ENCODE data around the gene TLR1. TPM values are rescaled to one million over a fixed set of nuclear protein-coding genes. Genes with fewer than 3 reads are reported as not detected.

TLR1 gene
- total RNA-seq, 1 experiment from 2014 or later = 0.28 TPM

GRCh38 chr4:38842994-38843393 lies 38.4 kb upstream of the TLR1 start (continued):
- TF ChIP-seq AFF4 (CRISPR knock-in tag; IDR thresholded peaks at IDR 0.05; ENCODE audit: borderline replicate concordance) = no peak
- no peak for TF ChIP-seq CTCF (IDR thresholded peaks at IDR 0.05)
- TF ChIP-seq JAZF1 (CRISPR knock-in tag; IDR thresholded peaks at IDR 0.05) = no peak
- TF ChIP-seq ZNF232 (CRISPR knock-in tag; IDR thresholded peaks at IDR 0.05) = no peak
- no peak for TF ChIP-seq E2F1 (CRISPR knock-in tag; IDR thresholded peaks at IDR 0.05)
- no peak for TF ChIP-seq E2F4 (CRISPR knock-in tag; IDR thresholded peaks at IDR 0.05; ENCODE audit: borderline replicate concordance, low read depth)
- TF ChIP-seq USF2 (CRISPR knock-in tag; IDR thresholded peaks at IDR 0.05) = no peak
- no peak for TF ChIP-seq CBFB (CRISPR knock-in tag; IDR thresholded peaks at IDR 0.05; ENCODE audit: low read depth)
- TF ChIP-seq MXD4 (CRISPR knock-in tag; IDR thresholded peaks at IDR 0.05; ENCODE audit: borderline replicate concordance) = no peak
- TF ChIP-seq ZNF671 (CRISPR knock-in tag; IDR thresholded peaks at IDR 0.05) = no peak

GRCh38 chr4:38837849-38838248 lies 33.3 kb upstream of the TLR1 start:
- no peak overlapping the region for H3K4me3 Mint-ChIP-seq
- H3K27ac Mint-ChIP-seq = no peak overlapping the region
- H3K4me1 Mint-ChIP-seq = peaks cover 10% of the 10 kb centered on the region
- peaks cover 16% of the 10 kb centered on the region for H3K9me3 Mint-ChIP-seq
- ATAC-seq = no peak
- POLR2A ChIA-PET = no interaction called here
- H3K27me3 Mint-ChIP-seq (ENCODE audit: low read depth) = no peaks in the 10 kb centered on the region
- CTCF ChIA-PET = no interaction called here
- DNase-seq (ENCODE audit: low spot score) = no peak
- no peaks in the 10 kb centered on the region for H3K36me3 Mint-ChIP-seq
- TF ChIP-seq TEAD1 (CRISPR knock-in tag; IDR thresholded peaks at IDR 0.05) (no peak), TEAD4 (CRISPR knock-in tag; IDR thresholded peaks at IDR 0.05) (no peak), E2F1 (CRISPR knock-in tag; IDR thresholded peaks at IDR 0.05) (no peak), ZNF532 (CRISPR knock-in tag; IDR thresholded peaks at IDR 0.05; ENCODE audit: borderline replicate concordance) (no peak), CBFB (CRISPR knock-in tag; IDR thresholded peaks at IDR 0.05; ENCODE audit: low read depth) (no peak), KAT7 (CRISPR knock-in tag; IDR thresholded peaks at IDR 0.05; ENCODE audit: borderline replicate concordance) (no peak), ATF1 (CRISPR knock-in tag; IDR thresholded peaks at IDR 0.05) (no peak), ZNF317 (CRISPR knock-in tag; IDR thresholded peaks at IDR 0.05; ENCODE audit: borderline replicate concordance, low read depth) (no peak), ZNF425 (CRISPR knock-in tag; conservative IDR thresholded peaks at IDR 0.05) (no peak), ZBTB43 (CRISPR knock-in tag; IDR thresholded peaks at IDR 0.05) (no peak)
